Liver (tissue), 10 donors: ENCODE results near the gene SET. TPM values are rescaled to one million over a fixed set of nuclear protein-coding genes. Genes with fewer than 3 reads are reported as not detected.

Experiments used
- DNase-seq: peaks from one replicate; pipeline ENCODE4 v3.0.0-alpha.2; 2017; ENCODE audit warnings: low spot score
- H3K27ac ChIP-seq, 2 donors: one replicate each; pipeline ENCODE4 v1.7.0; 2013; ENCODE audit warnings: inconsistent platforms in 2 of 2, low read length in 2 of 2, control low read depth in 1 of 2, low read depth in 1 of 2, mild to moderate bottlenecking in 1 of 2
- H3K27me3 ChIP-seq, 4 donors: one replicate each; pipeline versions ENCODE4 v1.6.1 to v1.7.0; 2013; ENCODE audit warnings: low read length in 3 of 4, inconsistent platforms in 1 of 4, mild to moderate bottlenecking in 1 of 4, moderate library complexity in 1 of 4; ENCODE audit not compliant: control insufficient read depth in 4 of 4, insufficient read depth in 4 of 4
- H3K36me3 ChIP-seq, 4 donors: one replicate each; pipeline versions ENCODE4 v1.6.1 to v1.7.0; 2013; ENCODE audit warnings: low read length in 3 of 4, mild to moderate bottlenecking in 3 of 4, low read depth in 1 of 4, moderate library complexity in 1 of 4; ENCODE audit not compliant: control insufficient read depth in 4 of 4, insufficient read depth in 3 of 4
- H3K4me1 ChIP-seq, 4 donors: one replicate each; pipeline versions ENCODE4 v1.6.1 to v1.7.0; 2013; ENCODE audit warnings: low read length in 3 of 4, mild to moderate bottlenecking in 3 of 4, moderate library complexity in 1 of 4; ENCODE audit not compliant: control insufficient read depth in 4 of 4, insufficient read depth in 4 of 4
- H3K4me3 ChIP-seq, 3 donors: one replicate each; pipeline versions ENCODE4 v1.6.1 to v1.7.0; 2013; ENCODE audit warnings: low read length in 3 of 3, control low read depth in 1 of 3, low read depth in 1 of 3, mild to moderate bottlenecking in 1 of 3
- H3K9ac ChIP-seq, 2 donors: one replicate each; pipeline ENCODE4 v1.7.0; 2013; ENCODE audit warnings: low read length in 2 of 2, mild to moderate bottlenecking in 2 of 2, moderate library complexity in 2 of 2, control low read depth in 1 of 2, low read depth in 1 of 2
- H3K9me3 ChIP-seq, 4 donors: one replicate each; pipeline versions ENCODE4 v1.6.1 to v1.7.0; 2013; ENCODE audit warnings: low read length in 3 of 4; ENCODE audit not compliant: control insufficient read depth in 4 of 4
- ATF3 ChIP-seq: IDR thresholded peaks from 2 replicates; pipeline ENCODE4 v1.6.1; 2016; ENCODE audit warnings: antibody characterized with exemption
- CTCF ChIP-seq: fragments of 150-350 bp; IDR thresholded peaks from 2 replicates; pipeline ENCODE4 v1.5.1; 2017; ENCODE audit warnings: improper control_type of control experiment, low read depth, low read length; ENCODE audit not compliant: missing input control
- EGR1 ChIP-seq, 2 donors: IDR thresholded peaks; 2 replicates each; pipeline ENCODE4 v1.6.1; 2016 to 2018; ENCODE audit warnings: antibody characterized with exemption in 2 of 2, low read depth in 2 of 2
- FOXA1 ChIP-seq: IDR thresholded peaks from 2 replicates; pipeline ENCODE4 v1.6.1; 2016; ENCODE audit warnings: antibody characterized with exemption
- GABPA ChIP-seq, 2 donors: IDR thresholded peaks in 1 of 2; conservative IDR thresholded peaks in 1 of 2; 2 replicates each; pipeline ENCODE4 v1.6.1; 2016; ENCODE audit warnings: antibody characterized with exemption in 2 of 2, mild to moderate bottlenecking in 1 of 2, moderate library complexity in 1 of 2
- JUND ChIP-seq, 2 donors: IDR thresholded peaks; 2 replicates each; pipeline ENCODE4 v1.6.1; 2016; ENCODE audit warnings: antibody characterized with exemption in 2 of 2
- MAX ChIP-seq: IDR thresholded peaks from 2 replicates; pipeline ENCODE4 v1.6.1; 2016; ENCODE audit warnings: antibody characterized with exemption
- RAD21 ChIP-seq, 2 donors: IDR thresholded peaks; 2 replicates each; pipeline ENCODE4 v1.6.1; 2016; ENCODE audit warnings: antibody characterized with exemption in 2 of 2, mild to moderate bottlenecking in 2 of 2
- RXRA ChIP-seq, 2 donors: IDR thresholded peaks; 2 replicates each; pipeline ENCODE4 v1.6.1; 2017 to 2018; ENCODE audit warnings: antibody characterized with exemption in 2 of 2, mild to moderate bottlenecking in 1 of 2
- SP1 ChIP-seq: IDR thresholded peaks from 2 replicates; pipeline ENCODE4 v1.6.1; 2018; ENCODE audit warnings: antibody characterized with exemption, mild to moderate bottlenecking
- TAF1 ChIP-seq: conservative IDR thresholded peaks from 2 replicates; pipeline ENCODE4 v1.6.1; 2016; ENCODE audit warnings: antibody characterized with exemption, mild to moderate bottlenecking
- YY1 ChIP-seq: IDR thresholded peaks from 2 replicates; pipeline ENCODE4 v1.6.1; 2016; ENCODE audit warnings: antibody characterized with exemption, mild to moderate bottlenecking
- ZBTB33 ChIP-seq: IDR thresholded peaks from 2 replicates; pipeline ENCODE4 v1.6.1; 2016; ENCODE audit warnings: antibody characterized with exemption
- WGBS: extraction: QIAGEN DNeasy Blood & Tissue Kit; methylation state at CpG from one replicate; pipeline ENCODE4 v1.1.7; 2013; 5-methylcytosine and 5-hydroxymethylcytosine counted together
- polyA plus RNA-seq, 2 donors: library from polyadenylated mRNA; stranded (reverse) in 1 of 2; unstranded in 1 of 2; fragments of 200-250 nt in 1 of 2; fragments of >200 nt in 1 of 2; fragmentation: Nextera tagmentation in 1 of 2; extraction: Ambion mirVana in 1 of 2; gene quantifications; one replicate each; pipeline versions ENCODE4 v1.2.1 to v1.2.3, GENCODE V29; 2013 to 2015
- small RNA-seq: library from RNA; depleted of rRNA; stranded (forward); fragments of <200 nt; gene quantifications from one replicate; pipeline ENCODE3, GENCODE V24; 2014
- total RNA-seq, 2 donors: library from RNA; depleted of rRNA; stranded (reverse); fragments of >200 nt; gene quantifications; one replicate each; pipeline ENCODE4 v1.2.3, GENCODE V29; 2014
- donor health status: healthy.
- donor health status: healthy.
- donor health status: healthy.
- donor health status: healthy.
- donor health status: healthy.

Gene SET
- total and polyA plus RNA-seq, 4 donors = 58.2 to 95.6 (median 69.3) TPM

GRCh38 chr9:128742401-128742800, 53.4 kb downstream of the SET start:
- Histone ChIP-seq H3K27ac (no peak overlapping the region), H3K36me3 (peaks cover 9 to 41% (median 31%) of the 10 kb centered on the region in 4 donors), H3K4me3 (no peak overlapping the region), H3K9ac (no peak overlapping the region), H3K27me3 (no peaks in the 10 kb centered on the region), H3K9me3 (no peaks in the 10 kb centered on the region), H3K4me1 (no peaks in the 10 kb centered on the region)
- 90% methylated on average over 20 of the region's 20 CpGs for WGBS
- DNase-seq = no peak
- no peak for TF ChIP-seq RAD21 (IDR thresholded peaks at IDR 0.05)
- no peak for TF ChIP-seq GABPA (IDR thresholded peaks at IDR 0.05 in 1 of 2, conservative IDR thresholded peaks at IDR 0.05 in 1 of 2)
- no peak for TF ChIP-seq TAF1
- TF ChIP-seq CTCF = no peak
- no peak for TF ChIP-seq MAX
- TF ChIP-seq SP1 = no peak
- no peak for TF ChIP-seq ZBTB33
- TF ChIP-seq ATF3 = no peak
- no peak for TF ChIP-seq JUND (IDR thresholded peaks at IDR 0.05)
- TF ChIP-seq FOXA1 = no peak
- no peak for TF ChIP-seq YY1
- no peak for TF ChIP-seq EGR1 (IDR thresholded peaks at IDR 0.05; ENCODE audit: low read depth in 2 of 2)

GRCh38 chr9:128743421-128743820, 54.4 kb downstream of the SET start:
- no peak overlapping the region for H3K4me3 ChIP-seq
- H3K27me3 ChIP-seq = no peaks in the 10 kb centered on the region
- TF ChIP-seq RXRA (IDR thresholded peaks at IDR 0.05) = no peak
- no peak for DNase-seq
- 98% methylated on average over 1 of the region's 1 CpG for WGBS
- H3K4me1 ChIP-seq = no peaks in the 10 kb centered on the region
- H3K9ac ChIP-seq = no peak overlapping the region
- H3K27ac ChIP-seq = no peak overlapping the region
- peaks cover 9 to 48% (median 31%) of the 10 kb centered on the region in 4 donors for H3K36me3 ChIP-seq
- H3K9me3 ChIP-seq = no peaks in the 10 kb centered on the region

Small RNAs within 50 kb of the gene (small RNA-seq; reads per million reads assigned to genes)
- gene RF00017 (not detected), gene RN7SL560P (not detected)

Other genes with a start within 250 kb of the SET start
- 10 to 100 TPM; 19.8 to 21.8 TPM for gene ODF2, start 233.2 kb upstream of the SET start, total RNA-seq
- 10 to 100 TPM in 1 of 2 donors, 1 to 10 TPM in 1; 5.7 to 13.6 TPM for gene ODF2, start 233.2 kb upstream of the SET start, polyA plus RNA-seq
- 10 to 100 TPM; 15.6 to 19.5 TPM for gene GLE1, start 184.5 kb upstream of the SET start, total RNA-seq
- gene GLE1, start 184.5 kb upstream of the SET start, polyA plus RNA-seq = 10 to 100 TPM in 1 of 2 donors, 1 to 10 TPM in 1; 5.3 to 10.0 TPM
- 10 to 100 TPM; 76.9 to 86.5 TPM for gene SPTAN1, start 136.6 kb upstream of the SET start, total RNA-seq
- gene SPTAN1, start 136.6 kb upstream of the SET start, polyA plus RNA-seq = 10 to 100 TPM; 31.3 to 43.8 TPM
- 10 to 100 TPM; 10.9 to 58.0 TPM for gene DYNC2I2, start 32.4 kb upstream of the SET start, total RNA-seq
- 10 to 100 TPM; 18.5 to 20.7 TPM for gene DYNC2I2, start 32.4 kb upstream of the SET start, polyA plus RNA-seq
- 1 to 10 TPM; 2.0 to 4.2 TPM for gene PKN3, start 13.3 kb downstream of the SET start, total RNA-seq
- 1 to 10 TPM in 1 of 2 donors, under 1 TPM in 1; 0.61 to 1.1 TPM for gene PKN3, start 13.3 kb downstream of the SET start, polyA plus RNA-seq
- 10 to 100 TPM; 24.7 to 29.7 TPM for gene ZDHHC12, start 34.9 kb downstream of the SET start, total RNA-seq
- gene ZDHHC12, start 34.9 kb downstream of the SET start, polyA plus RNA-seq = 10 to 100 TPM; 30.9 to 48.2 TPM
- 10 to 100 TPM; 20.0 to 29.1 TPM for gene ZER1, start 82.7 kb downstream of the SET start, total RNA-seq
- 10 to 100 TPM in 1 of 2 donors, 1 to 10 TPM in 1; 7.6 to 11.7 TPM for gene ZER1, start 82.7 kb downstream of the SET start, polyA plus RNA-seq
- 10 to 100 TPM in 1 of 2 donors, 1 to 10 TPM in 1; 6.3 to 11.7 TPM for gene TBC1D13, start 98.0 kb downstream of the SET start, total RNA-seq
- gene TBC1D13, start 98.0 kb downstream of the SET start, polyA plus RNA-seq = 1 to 10 TPM; 7.4 to 8.6 TPM
- 10 to 100 TPM; 11.3 to 17.9 TPM for gene ENDOG, start 129.3 kb downstream of the SET start, total RNA-seq
- 10 to 100 TPM; 12.2 to 25.0 TPM for gene ENDOG, start 129.3 kb downstream of the SET start, polyA plus RNA-seq
- gene SPOUT1, start 140.6 kb downstream of the SET start, total RNA-seq = 10 to 100 TPM in 1 of 2 donors, 1 to 10 TPM in 1; 9.0 to 13.7 TPM
- gene SPOUT1, start 140.6 kb downstream of the SET start, polyA plus RNA-seq = 10 to 100 TPM; 15.3 to 30.1 TPM
- 1 to 10 TPM; 6.9 to 8.1 TPM for gene KYAT1, start 192.7 kb downstream of the SET start, total RNA-seq
- gene KYAT1, start 192.7 kb downstream of the SET start, polyA plus RNA-seq = 1 to 10 TPM; 3.8 to 8.0 TPM
- gene LRRC8A, start 192.9 kb downstream of the SET start, total RNA-seq = 10 to 100 TPM; 15.8 to 22.8 TPM
- 10 to 100 TPM; 14.6 to 19.9 TPM for gene LRRC8A, start 192.9 kb downstream of the SET start, polyA plus RNA-seq
- 10 to 100 TPM in 1 of 2 donors, 1 to 10 TPM in 1; 9.2 to 28.4 TPM for gene PHYHD1, start 231.8 kb downstream of the SET start, total RNA-seq
- gene PHYHD1, start 231.8 kb downstream of the SET start, polyA plus RNA-seq = 10 to 100 TPM; 34.2 to 72.8 TPM